ENCODE measurements around the gene OAS1.

- TF ChIP-seq SALL2 (tag by site-specific recombination; IDR thresholded peaks at IDR 0.05; ENCODE audit: borderline replicate concordance) (no peak), ZNF660 (tag by site-specific recombination; IDR thresholded peaks at IDR 0.05) (no peak), PRDM10 (tag by site-specific recombination; IDR thresholded peaks at IDR 0.05) (no peak), MYNN (tag by site-specific recombination; IDR thresholded peaks at IDR 0.05; ENCODE audit: borderline replicate concordance) (no peak)
- TF ChIP-seq, protein P1, sequence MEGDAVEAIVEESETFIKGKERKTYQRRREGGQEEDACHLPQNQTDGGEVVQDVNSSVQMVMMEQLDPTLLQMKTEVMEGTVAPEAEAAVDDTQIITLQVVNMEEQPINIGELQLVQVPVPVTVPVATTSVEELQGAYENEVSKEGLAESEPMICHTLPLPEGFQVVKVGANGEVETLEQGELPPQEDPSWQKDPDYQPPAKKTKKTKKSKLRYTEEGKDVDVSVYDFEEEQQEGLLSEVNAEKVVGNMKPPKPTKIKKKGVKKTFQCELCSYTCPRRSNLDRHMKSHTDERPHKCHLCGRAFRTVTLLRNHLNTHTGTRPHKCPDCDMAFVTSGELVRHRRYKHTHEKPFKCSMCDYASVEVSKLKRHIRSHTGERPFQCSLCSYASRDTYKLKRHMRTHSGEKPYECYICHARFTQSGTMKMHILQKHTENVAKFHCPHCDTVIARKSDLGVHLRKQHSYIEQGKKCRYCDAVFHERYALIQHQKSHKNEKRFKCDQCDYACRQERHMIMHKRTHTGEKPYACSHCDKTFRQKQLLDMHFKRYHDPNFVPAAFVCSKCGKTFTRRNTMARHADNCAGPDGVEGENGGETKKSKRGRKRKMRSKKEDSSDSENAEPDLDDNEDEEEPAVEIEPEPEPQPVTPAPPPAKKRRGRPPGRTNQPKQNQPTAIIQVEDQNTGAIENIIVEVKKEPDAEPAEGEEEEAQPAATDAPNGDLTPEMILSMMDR (tag by site-specific recombination; IDR thresholded peaks at IDR 0.05): no peak
These were observed 38.8 kb downstream of the OAS1 start for GRCh38 chr12:112945515-112945914.
